Gastrocnemius medialis (tissue), 4 donors: ENCODE results near the gene CH25H. TPM values are rescaled to one million over a fixed set of nuclear protein-coding genes. Genes with fewer than 3 reads are reported as not detected.

ENCODE experiments used
- ATAC-seq, 2 donors: fragments of 150-250 bp; one replicate each; pipeline ENCODE4 v1.9.1; 2016
- DNase-seq, 2 donors: peaks; one replicate each; pipeline ENCODE4 v3.0.0-alpha.2; 2019
- H3K27ac ChIP-seq, 4 donors: fragments of 200-600 bp; sonication (generic); 1 replicate in 1 of 4; 2 replicates in 3 of 4; pipeline ENCODE4 v1.5.1; 2016 to 2018; ENCODE audit warnings: mild to moderate bottlenecking in 2 of 4, moderate library complexity in 1 of 4
- H3K27me3 ChIP-seq, 3 donors: fragments of 200-600 bp; sonication (generic) in 2 of 3; 1 replicate in 1 of 3; 2 replicates in 2 of 3; pipeline versions ENCODE4 v1.5.1 to v1.6.0; 2016 to 2019; ENCODE audit warnings: mild to moderate bottlenecking in 1 of 3, moderate library complexity in 1 of 3
- H3K36me3 ChIP-seq, 2 donors: fragments of 200-600 bp; sonication (generic) in 1 of 2; one replicate each; pipeline ENCODE4 v1.5.1; 2017 to 2018
- H3K4me1 ChIP-seq, 2 donors: fragments of 200-600 bp; sonication (generic) in 1 of 2; one replicate each; pipeline ENCODE4 v1.5.1; 2016 to 2017; ENCODE audit warnings: mild to moderate bottlenecking in 2 of 2
- H3K4me3 ChIP-seq, 4 donors: fragments of 200-600 bp; sonication (generic) in 3 of 4; 1 replicate in 1 of 4; 2 replicates in 3 of 4; pipeline ENCODE4 v1.5.1; 2016 to 2019; ENCODE audit warnings: mild to moderate bottlenecking in 2 of 4
- H3K9me3 ChIP-seq, 3 donors: fragments of 200-600 bp; sonication (generic) in 2 of 3; 1 replicate in 1 of 3; 2 replicates in 2 of 3; pipeline ENCODE4 v1.5.1; 2016 to 2019
- POLR2A ChIP-seq, 2 donors: fragments of 450-650 bp; IDR thresholded peaks; one replicate each; pipeline ENCODE4 v1.6.1; 2017; ENCODE audit warnings: antibody characterized with exemption in 2 of 2, mild to moderate bottlenecking in 2 of 2, moderate library complexity in 2 of 2
- in situ Hi-C, 4 donors: fragments of 200-750 bp; cut with MboI; loops; one replicate each; pipeline versions ENCODE4 v1.15.0 to v1.8.0; 2017; ENCODE audit warnings: low sequenced_read_pairs in 4 of 4
- intact Hi-C: fragments of 100-400 bp; cut with DNase I; formaldehyde crosslinking; loops from one replicate; pipeline ENCODE4 v1.15.1; 2023; ENCODE audit warnings: low total_unique reads
- total RNA-seq, 4 donors: library from RNA; depleted of rRNA; stranded (reverse); fragments of >200 nt; gene quantifications; one replicate each; pipeline versions ENCODE4 v1.1.0 to v1.2.3, GENCODE V29; 2016
- TF ChIP-seq, protein P1 (sequence below), 5 experiments: fragments of 450-650 bp in 3 of 5; fragments of 200-600 bp in 2 of 5; sonication (generic) in 2 of 5; IDR thresholded peaks in 4 of 5; conservative IDR thresholded peaks in 1 of 5; 1 replicate in 4 of 5; 2 replicates in 1 of 5; pipeline ENCODE4 v1.5.1; 2016 to 2019; ENCODE audit warnings: antibody characterized with exemption in 5 of 5, mild to moderate bottlenecking in 3 of 5, moderate library complexity in 3 of 5

The CH25H gene
- total RNA-seq, 4 donors from 2014 or later = 0.85 to 1.1 TPM; not detected in 2

DNA sequence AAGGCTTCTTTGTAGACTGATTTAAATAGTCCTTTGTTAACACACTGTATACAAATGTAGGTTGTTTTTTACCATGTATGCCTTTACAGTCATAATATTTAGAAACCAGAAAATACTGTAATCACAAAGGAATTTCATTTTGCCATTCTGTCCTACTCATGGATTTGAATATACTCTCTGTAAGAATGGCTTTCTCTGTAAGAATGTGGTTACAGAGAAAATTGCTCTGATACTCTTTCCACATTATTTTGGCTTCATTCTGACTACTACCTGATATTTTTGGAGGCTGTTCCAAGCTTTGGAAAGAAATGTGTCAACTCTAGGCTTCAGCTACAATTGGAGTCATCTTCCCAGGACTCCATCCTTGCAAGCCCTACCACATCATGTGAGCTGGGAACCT, 23.5 kb downstream of the CH25H start:
- H3K27ac ChIP-seq = no peak overlapping the region
- H3K27me3 ChIP-seq = no peaks in the 10 kb centered on the region
- TF ChIP-seq, protein P1, sequence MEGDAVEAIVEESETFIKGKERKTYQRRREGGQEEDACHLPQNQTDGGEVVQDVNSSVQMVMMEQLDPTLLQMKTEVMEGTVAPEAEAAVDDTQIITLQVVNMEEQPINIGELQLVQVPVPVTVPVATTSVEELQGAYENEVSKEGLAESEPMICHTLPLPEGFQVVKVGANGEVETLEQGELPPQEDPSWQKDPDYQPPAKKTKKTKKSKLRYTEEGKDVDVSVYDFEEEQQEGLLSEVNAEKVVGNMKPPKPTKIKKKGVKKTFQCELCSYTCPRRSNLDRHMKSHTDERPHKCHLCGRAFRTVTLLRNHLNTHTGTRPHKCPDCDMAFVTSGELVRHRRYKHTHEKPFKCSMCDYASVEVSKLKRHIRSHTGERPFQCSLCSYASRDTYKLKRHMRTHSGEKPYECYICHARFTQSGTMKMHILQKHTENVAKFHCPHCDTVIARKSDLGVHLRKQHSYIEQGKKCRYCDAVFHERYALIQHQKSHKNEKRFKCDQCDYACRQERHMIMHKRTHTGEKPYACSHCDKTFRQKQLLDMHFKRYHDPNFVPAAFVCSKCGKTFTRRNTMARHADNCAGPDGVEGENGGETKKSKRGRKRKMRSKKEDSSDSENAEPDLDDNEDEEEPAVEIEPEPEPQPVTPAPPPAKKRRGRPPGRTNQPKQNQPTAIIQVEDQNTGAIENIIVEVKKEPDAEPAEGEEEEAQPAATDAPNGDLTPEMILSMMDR (IDR thresholded peaks at IDR 0.05 in 4 of 5, conservative IDR thresholded peaks at IDR 0.05 in 1 of 5) = no peak
- in situ Hi-C loops = no loop called here
- ATAC-seq (no peak), DNase-seq (no peak)
- H3K4me1 ChIP-seq = no peaks in the 10 kb centered on the region
- no peaks in the 10 kb centered on the region for H3K36me3 ChIP-seq
- intact Hi-C loops = no loop called here
- H3K9me3 ChIP-seq = no peaks in the 10 kb centered on the region
- H3K4me3 ChIP-seq = no peak overlapping the region

DNA sequence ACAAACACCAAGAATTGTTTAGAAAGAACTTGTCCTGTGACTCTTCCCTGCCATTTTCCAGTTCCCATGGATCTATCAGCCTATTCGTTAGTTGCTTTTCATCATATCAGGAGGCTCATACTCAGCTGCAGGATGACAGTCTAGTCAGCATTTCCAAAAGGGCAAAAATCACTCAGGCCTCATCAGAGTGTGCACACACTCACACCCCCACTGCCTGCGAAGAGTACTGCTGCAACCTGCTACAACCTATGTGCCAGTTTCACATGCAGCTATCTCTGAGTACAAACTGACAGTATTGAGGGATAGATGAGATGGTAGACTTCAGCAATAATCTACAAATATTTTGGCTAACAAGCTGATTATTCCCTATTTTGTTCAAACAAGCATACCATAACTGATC, 24.2 kb downstream of the CH25H start:
- TF ChIP-seq POLR2A (IDR thresholded peaks at IDR 0.05) = no peak
- TF ChIP-seq, protein P1 (IDR thresholded peaks at IDR 0.05 in 4 of 5, conservative IDR thresholded peaks at IDR 0.05 in 1 of 5) = no peak
- H3K27ac ChIP-seq = no peak overlapping the region
- ATAC-seq (no peak), DNase-seq (no peak)
- no peaks in the 10 kb centered on the region for H3K4me1 ChIP-seq
- H3K4me3 ChIP-seq = no peak overlapping the region
- in situ Hi-C loops = no loop called here
- H3K9me3 ChIP-seq = no peaks in the 10 kb centered on the region
- intact Hi-C loops = no loop called here
- H3K27me3 ChIP-seq = no peaks in the 10 kb centered on the region
- no peaks in the 10 kb centered on the region for H3K36me3 ChIP-seq

- no peak for TF ChIP-seq POLR2A (IDR thresholded peaks at IDR 0.05)
- TF ChIP-seq, protein P1 (IDR thresholded peaks at IDR 0.05 in 4 of 5, conservative IDR thresholded peaks at IDR 0.05 in 1 of 5) = no peak
- ATAC-seq = no peak
- no peaks in the 10 kb centered on the region for H3K36me3 ChIP-seq
- no peak for DNase-seq
- no peaks in the 10 kb centered on the region for H3K27me3 ChIP-seq
- intact Hi-C loops = no loop called here
- H3K27ac ChIP-seq = no peak overlapping the region
- H3K9me3 ChIP-seq = no peaks in the 10 kb centered on the region
- H3K4me1 ChIP-seq = no peaks in the 10 kb centered on the region
- in situ Hi-C loops = no loop called here
- H3K4me3 ChIP-seq = no peak overlapping the region
Observed at GRCh38 chr10:89175816-89176215, 31.3 kb downstream of the CH25H start.

- H3K4me1 ChIP-seq = no peaks in the 10 kb centered on the region
- no peak overlapping the region for H3K4me3 ChIP-seq
- in situ Hi-C loops (no loop called here), intact Hi-C loops (no loop called here)
- TF ChIP-seq, protein P1 (IDR thresholded peaks at IDR 0.05 in 4 of 5, conservative IDR thresholded peaks at IDR 0.05 in 1 of 5) = no peak
- no peak for TF ChIP-seq POLR2A (IDR thresholded peaks at IDR 0.05)
- no peaks in the 10 kb centered on the region for H3K36me3 ChIP-seq
- DNase-seq (no peak), ATAC-seq (no peak)
- no peaks in the 10 kb centered on the region for H3K27me3 ChIP-seq
- no peaks in the 10 kb centered on the region for H3K9me3 ChIP-seq
- H3K27ac ChIP-seq = no peak overlapping the region
Observed at GRCh38 chr10:89173075-89173474, 34.0 kb downstream of the CH25H start.

DNA sequence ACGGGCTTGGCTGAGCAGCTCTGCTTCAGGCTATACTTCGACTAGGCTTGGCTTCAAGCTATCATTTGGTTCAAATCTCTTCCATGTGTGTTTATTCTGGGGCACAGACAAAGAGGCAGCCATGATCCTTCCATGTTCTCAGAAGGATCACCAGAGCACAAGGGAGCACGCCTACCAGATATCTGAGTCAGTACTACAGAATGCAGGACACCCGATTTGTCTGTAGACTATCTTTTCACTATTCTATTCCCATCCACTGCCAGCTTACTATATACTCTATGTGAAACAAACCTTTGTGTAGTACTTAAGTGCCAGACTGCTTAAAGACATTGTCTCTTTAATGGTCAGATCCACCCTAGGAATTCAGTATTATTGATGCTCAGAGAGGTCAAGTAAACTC, 35.1 kb downstream of the CH25H start:
- Histone ChIP-seq H3K4me1 (no peaks in the 10 kb centered on the region), H3K27ac (no peak overlapping the region), H3K36me3 (no peaks in the 10 kb centered on the region), H3K9me3 (no peaks in the 10 kb centered on the region), H3K27me3 (no peaks in the 10 kb centered on the region), H3K4me3 (no peak overlapping the region)
- no peak for ATAC-seq
- intact Hi-C loops = no loop called here
- no peak for DNase-seq
- TF ChIP-seq, protein P1 (IDR thresholded peaks at IDR 0.05 in 4 of 5, conservative IDR thresholded peaks at IDR 0.05 in 1 of 5) = no peak
- TF ChIP-seq POLR2A (IDR thresholded peaks at IDR 0.05) = no peak
- in situ Hi-C loops = no loop called here
